ENCODE measurements around the gene HSPA8. TPM values are rescaled to one million over a fixed set of nuclear protein-coding genes. Genes with fewer than 3 reads are reported as not detected.

The HSPA8 gene
- total RNA-seq (1,000 to 10,000 TPM in 1 of 5 experiments, 100 to 1,000 TPM in 4; 763 to 2,366 (median 830) TPM), polyA plus RNA-seq (1,000 to 10,000 TPM; 1,206 to 1,808 TPM), total RNA-seq (3,019 reads per million, percentile 100 among the genes with 10 or more reads in this experiment)

DNA sequence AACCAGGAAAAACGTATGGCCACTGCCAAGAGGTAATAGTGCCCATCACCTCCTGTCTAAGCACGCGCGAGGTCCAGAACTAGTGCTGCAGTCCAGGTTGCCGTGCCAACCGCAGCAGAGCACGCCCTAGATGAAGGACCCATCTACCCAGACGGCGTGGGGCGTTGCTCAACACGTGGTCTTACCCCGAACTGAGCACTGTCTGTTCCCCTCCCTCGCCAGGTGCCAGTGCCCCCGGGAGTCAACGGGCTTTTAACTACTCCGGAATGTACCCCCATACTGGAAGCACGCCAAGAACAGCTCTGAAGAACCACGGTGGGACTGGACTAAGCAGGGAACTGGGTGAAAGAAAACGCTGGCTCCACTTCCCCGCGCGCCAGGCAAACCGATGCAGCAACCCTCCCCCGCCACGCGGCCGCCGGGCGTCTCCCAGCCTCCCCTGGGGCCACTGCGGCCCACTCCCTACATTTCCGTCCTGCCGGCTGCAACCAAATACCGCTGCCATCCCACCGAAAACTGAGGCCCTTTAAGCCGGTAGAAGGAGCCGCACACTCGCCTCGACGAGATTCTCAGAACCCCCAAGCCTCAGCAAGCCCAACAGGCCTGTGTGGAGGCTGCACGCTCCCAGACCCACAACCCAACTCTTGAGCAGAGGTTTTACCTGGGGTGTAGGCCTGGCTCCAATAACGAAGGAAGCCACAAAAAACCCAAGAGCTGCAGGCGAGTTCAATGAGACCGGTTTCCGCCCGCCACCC, at the start of gene HSPA8:
TSS of gene HSPA8 (minus strand) at position 734 of the 755 bp plus-strand sequence. CDS start 812 bp downstream, outside the sequence.
- DNase-seq (peak in 5 of 9 donors; percentile 33 to 60 (median 42)), ATAC-seq (no peak)
- H3K4me1 Mint-ChIP-seq = peaks cover 53 to 75% (median 63%) of the 10 kb centered on the region in 7 donors
- CTCF ChIA-PET = interaction anchor here (0.7 to 9.3 kb wide), 12 partner anchors 7 to 498 kb away, joined by 3 to 119 read pairs (median 4); no protein-coding TSS in a partner anchor
- H3K36me3 ChIP-seq (ENCODE audit: control insufficient read depth in 2 of 3, insufficient read depth in 3 of 3, low read length in 3 of 3) = peaks cover 44 to 52% (median 47%) of the 10 kb centered on the region in 3 experiments
- POLR2A ChIA-PET = interaction anchor here (0.8 to 24.1 kb wide), 22 partner anchors 8 to 1612 kb away, joined by 3 to 653 read pairs (median 5); no protein-coding TSS in a partner anchor
- peaks cover 50 to 62% of the 10 kb centered on the region in 2 donors for H3K4me1 ChIP-seq (ENCODE audit: control insufficient read depth in 2 of 2, insufficient read depth in 2 of 2, low read length in 2 of 2)
- H3K27ac ChIP-seq (ENCODE audit: low read depth, low read length) = peak within 1 kb of the TSS; percentile 96
- H3K27ac Mint-ChIP-seq = peak within 1 kb of the TSS; percentile 96 to 100 (median 99)
- peaks cover 24 to 60% (median 58%) of the 10 kb centered on the region in 5 donors for H3K36me3 Mint-ChIP-seq
- H3K27me3 Mint-ChIP-seq = peaks cover 0 to 7% (median 0%) of the 10 kb centered on the region in 5 donors
- H3K4me3 Mint-ChIP-seq = peak within 1 kb of the TSS; percentile 87 to 100 (median 99)
- no peaks in the 10 kb centered on the region for H3K9me3 ChIP-seq (ENCODE audit: control insufficient read depth in 2 of 3, low read length in 3 of 3)
- H3K9me3 Mint-ChIP-seq = peaks cover 0 to 16% (median 0%) of the 10 kb centered on the region in 11 donors
- H3K4me3 ChIP-seq (ENCODE audit: low read length) = peak within 1 kb of the TSS; percentile 91
- no peaks in the 10 kb centered on the region for H3K27me3 ChIP-seq (ENCODE audit: control insufficient read depth in 2 of 2, insufficient read depth in 2 of 2, low read length in 2 of 2)
- intact Hi-C loops (cut with micrococcal nuclease) = loop anchor here (1.0 to 10.0 kb wide), 17 partner anchors 7 to 1769 kb away; partner anchors contain the start of genes BSX (in 1 of the 2), GRAMD1B (in 1 of the 2), JHY (in 1 of the 2) and SC5D (in 1 of the 2)

DNA sequence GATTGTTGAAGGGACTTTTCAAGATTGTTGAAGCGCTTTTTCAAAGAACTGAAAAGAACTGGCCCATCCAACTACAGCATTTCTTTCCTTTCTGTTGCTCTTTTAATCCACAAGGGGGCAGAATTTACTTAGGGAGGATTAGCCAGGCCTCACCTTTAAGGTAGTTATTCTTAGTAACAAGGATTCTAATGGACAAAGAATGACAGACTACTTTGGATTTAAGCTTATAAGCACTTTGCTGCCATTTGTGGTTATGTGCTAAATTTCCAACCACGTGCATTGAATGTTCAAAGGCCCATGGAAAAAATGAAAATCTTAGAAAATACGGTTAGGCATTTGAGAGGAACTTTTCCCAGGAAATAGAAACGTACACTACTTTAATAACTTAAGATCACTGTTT, 49.5 kb upstream of the HSPA8 start:
- Histone ChIP-seq H3K27ac (ENCODE audit: low read depth, low read length) (no peak overlapping the region), H3K4me3 (ENCODE audit: low read length) (no peak overlapping the region), H3K9me3 (ENCODE audit: control insufficient read depth in 2 of 3, low read length in 3 of 3) (peaks cover 0 to 6% (median 0%) of the 10 kb centered on the region in 3 experiments), H3K27me3 (ENCODE audit: control insufficient read depth in 2 of 2, insufficient read depth in 2 of 2, low read length in 2 of 2) (no peaks in the 10 kb centered on the region), H3K36me3 (ENCODE audit: control insufficient read depth in 2 of 3, insufficient read depth in 3 of 3, low read length in 3 of 3) (no peaks in the 10 kb centered on the region), H3K4me1 (ENCODE audit: control insufficient read depth in 2 of 2, insufficient read depth in 2 of 2, low read length in 2 of 2) (no peaks in the 10 kb centered on the region)
- H3K27me3 Mint-ChIP-seq = peaks cover 0 to 36% (median 0%) of the 10 kb centered on the region in 5 donors
- H3K27ac Mint-ChIP-seq = no peak overlapping the region
- no peak overlapping the region for H3K4me3 Mint-ChIP-seq
- H3K36me3 Mint-ChIP-seq = no peaks in the 10 kb centered on the region
- POLR2A ChIA-PET = interaction anchor here (1.6 to 19.7 kb wide), 2 partner anchors 11 to 46 kb away, joined by 5 to 532 read pairs; partner anchors contain the start of gene HSPA8
- CTCF ChIA-PET = interaction anchor here (0.7 to 4.1 kb wide), 8 partner anchors 10 to 146 kb away, joined by 3 to 48 read pairs (median 4); partner anchors contain the start of gene HSPA8
- ATAC-seq = peak; percentile 63
- peak in 7 of 9 donors; percentile 21 to 58 (median 47) for DNase-seq
- H3K4me1 Mint-ChIP-seq = peaks cover 0 to 9% (median 6%) of the 10 kb centered on the region in 7 donors
- peaks cover 0 to 7% (median 0%) of the 10 kb centered on the region in 11 donors for H3K9me3 Mint-ChIP-seq
- intact Hi-C loops (cut with micrococcal nuclease) = loop anchor here (1.0 to 5.0 kb wide), 8 partner anchors 41 to 367 kb away; partner anchors contain the start of gene HSPA8 (in 1 of the 2)

DNA sequence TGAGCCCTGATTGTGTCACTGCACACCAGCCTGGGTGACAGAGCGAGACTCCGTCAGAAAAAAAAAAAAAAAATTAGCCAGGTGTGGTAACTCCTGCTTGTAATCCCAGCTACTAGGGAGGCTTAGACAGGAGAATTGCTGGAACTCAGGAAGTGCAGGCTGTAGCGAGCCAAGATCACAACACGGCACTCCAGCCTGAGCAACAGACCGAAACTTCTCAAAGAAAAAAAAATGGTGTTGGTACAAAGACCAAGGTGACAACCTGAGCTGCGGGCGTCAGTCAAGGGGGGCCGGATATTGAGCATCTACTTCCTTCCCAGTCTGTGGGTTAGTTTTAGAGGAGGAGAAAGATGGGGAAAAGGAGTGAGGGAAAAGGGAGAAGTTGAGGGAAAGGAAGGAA, 48.5 kb upstream of the HSPA8 start:
- Mint-ChIP-seq H3K27me3 (peaks cover 0 to 32% (median 0%) of the 10 kb centered on the region in 5 donors), H3K4me1 (peaks cover 0 to 11% (median 6%) of the 10 kb centered on the region in 7 donors), H3K9me3 (peaks cover 0 to 1% (median 0%) of the 10 kb centered on the region in 11 donors), H3K27ac (peak overlapping the region; percentile 9 to 80 (median 58)), H3K36me3 (no peaks in the 10 kb centered on the region), H3K4me3 (peak overlapping the region in 7 of 10 donors; percentile 4 to 47 (median 25))
- H3K27ac ChIP-seq (ENCODE audit: low read depth, low read length) = no peak overlapping the region
- peak overlapping the region; percentile 21 for H3K4me3 ChIP-seq (ENCODE audit: low read length)
- ChIA-PET CTCF (interaction anchor here (0.6 to 4.1 kb wide), 13 partner anchors 9 to 1489 kb away, joined by 3 to 48 read pairs (median 4); partner anchors contain the start of gene HSPA8), POLR2A (interaction anchor here (0.6 to 19.7 kb wide), 5 partner anchors 9 to 45 kb away, joined by 3 to 532 read pairs (median 5); partner anchors contain the start of gene HSPA8)
- H3K9me3 ChIP-seq (ENCODE audit: control insufficient read depth in 2 of 3, low read length in 3 of 3) = no peaks in the 10 kb centered on the region
- H3K36me3 ChIP-seq (ENCODE audit: control insufficient read depth in 2 of 3, insufficient read depth in 3 of 3, low read length in 3 of 3) = no peaks in the 10 kb centered on the region
- no peaks in the 10 kb centered on the region for H3K4me1 ChIP-seq (ENCODE audit: control insufficient read depth in 2 of 2, insufficient read depth in 2 of 2, low read length in 2 of 2)
- no peak for DNase-seq
- H3K27me3 ChIP-seq (ENCODE audit: control insufficient read depth in 2 of 2, insufficient read depth in 2 of 2, low read length in 2 of 2) = no peaks in the 10 kb centered on the region
- ATAC-seq = no peak
- intact Hi-C loops (cut with micrococcal nuclease) = loop anchor here (2.0 to 5.0 kb wide), 5 partner anchors 48 to 368 kb away; partner anchors contain the start of gene HSPA8 (in 1 of the 2)

DNA sequence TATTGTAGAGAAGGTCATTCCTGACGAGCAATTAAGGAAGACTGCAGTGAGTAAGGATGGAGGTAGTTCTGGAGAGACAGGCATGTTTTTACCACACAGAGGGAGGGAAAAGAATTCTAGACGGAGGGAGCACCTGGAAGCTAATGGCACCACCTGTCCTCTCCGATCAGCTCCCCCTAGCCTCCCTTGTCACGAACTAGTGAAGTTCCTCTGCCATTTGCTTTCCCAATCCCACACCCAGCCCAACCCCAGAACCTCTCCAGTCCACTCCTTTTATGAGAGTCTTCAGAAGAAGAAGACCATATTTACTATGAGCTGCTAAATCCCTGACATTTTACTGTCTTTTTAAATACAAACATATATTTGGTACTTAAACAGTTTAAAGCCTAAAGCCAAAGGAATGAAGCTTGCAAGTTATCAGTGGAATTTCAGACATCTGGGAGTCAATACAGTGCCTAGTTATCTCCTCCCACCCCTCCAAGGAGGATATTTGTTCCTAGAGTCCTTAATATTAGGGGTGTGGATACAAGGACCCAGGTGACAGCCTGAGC, 46.1 kb upstream of the HSPA8 start:
- Mint-ChIP-seq H3K4me1 (peaks cover 4 to 21% (median 16%) of the 10 kb centered on the region in 7 donors), H3K27me3 (peaks cover 0 to 14% (median 0%) of the 10 kb centered on the region in 5 donors), H3K9me3 (no peaks in the 10 kb centered on the region), H3K27ac (peak overlapping the region in 1 of 9 donors; percentile 1), H3K36me3 (peaks cover 0 to 3% (median 0%) of the 10 kb centered on the region in 5 donors), H3K4me3 (no peak overlapping the region)
- intact Hi-C loops (cut with micrococcal nuclease) = loop anchor here (10.0 kb wide), 2 partner anchors 297 to 447 kb away; no protein-coding TSS in a partner anchor
- Histone ChIP-seq H3K36me3 (ENCODE audit: control insufficient read depth in 2 of 3, insufficient read depth in 3 of 3, low read length in 3 of 3) (no peaks in the 10 kb centered on the region), H3K4me3 (ENCODE audit: low read length) (no peak overlapping the region), H3K9me3 (ENCODE audit: control insufficient read depth in 2 of 3, low read length in 3 of 3) (no peaks in the 10 kb centered on the region), H3K4me1 (ENCODE audit: control insufficient read depth in 2 of 2, insufficient read depth in 2 of 2, low read length in 2 of 2) (peaks cover 0 to 6% of the 10 kb centered on the region in 2 donors), H3K27ac (ENCODE audit: low read depth, low read length) (no peak overlapping the region), H3K27me3 (ENCODE audit: control insufficient read depth in 2 of 2, insufficient read depth in 2 of 2, low read length in 2 of 2) (no peaks in the 10 kb centered on the region)
- DNase-seq = no peak
- no peak for ATAC-seq
- ChIA-PET POLR2A (interaction anchor here (0.7 to 19.7 kb wide), 4 partner anchors 19 to 55 kb away, joined by 3 to 532 read pairs (median 5); partner anchors contain the start of gene HSPA8), CTCF (interaction anchor here (0.6 to 0.7 kb wide), 4 partner anchors 23 to 314 kb away, joined by 3 to 4 read pairs (median 3); no protein-coding TSS in a partner anchor)

DNA sequence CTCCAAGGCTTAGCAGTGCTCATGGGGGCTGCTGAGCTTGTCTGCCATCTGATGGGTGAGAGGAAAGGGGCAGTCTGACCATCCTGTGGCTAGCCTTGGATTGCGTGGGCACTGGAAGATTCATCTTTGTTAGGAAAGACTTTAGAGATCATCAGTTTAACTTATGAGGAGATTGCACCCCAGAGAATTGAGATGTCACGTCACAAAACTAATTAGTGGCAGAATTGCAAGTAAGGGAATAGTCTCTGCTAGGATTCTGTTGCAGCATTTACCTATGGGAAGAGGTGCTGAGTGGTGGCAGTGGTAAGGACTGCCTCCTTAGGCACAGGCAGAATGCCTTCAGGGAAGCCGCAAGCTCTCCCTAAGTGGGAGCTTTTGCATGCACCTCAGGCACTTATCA, 42.8 kb upstream of the HSPA8 start:
- CTCF ChIA-PET = interaction anchor here (1.0 to 6.7 kb wide), 5 partner anchors 31 to 145 kb away, joined by 3 to 119 read pairs (median 10); partner anchors contain the start of gene HSPA8
- Histone ChIP-seq H3K36me3 (ENCODE audit: control insufficient read depth in 2 of 3, insufficient read depth in 3 of 3, low read length in 3 of 3) (no peaks in the 10 kb centered on the region), H3K4me3 (ENCODE audit: low read length) (no peak overlapping the region), H3K9me3 (ENCODE audit: control insufficient read depth in 2 of 3, low read length in 3 of 3) (no peaks in the 10 kb centered on the region), H3K27me3 (ENCODE audit: control insufficient read depth in 2 of 2, insufficient read depth in 2 of 2, low read length in 2 of 2) (no peaks in the 10 kb centered on the region), H3K27ac (ENCODE audit: low read depth, low read length) (no peak overlapping the region), H3K4me1 (ENCODE audit: control insufficient read depth in 2 of 2, insufficient read depth in 2 of 2, low read length in 2 of 2) (peaks cover 0 to 15% of the 10 kb centered on the region in 2 donors)
- Mint-ChIP-seq H3K36me3 (peaks cover 0 to 3% (median 0%) of the 10 kb centered on the region in 5 donors), H3K4me3 (no peak overlapping the region), H3K4me1 (peaks cover 13 to 35% (median 31%) of the 10 kb centered on the region in 7 donors), H3K9me3 (no peaks in the 10 kb centered on the region), H3K27ac (peak overlapping the region in 1 of 9 donors; percentile 64), H3K27me3 (peaks cover 0 to 14% (median 0%) of the 10 kb centered on the region in 5 donors)
- no peak for DNase-seq
- ATAC-seq = no peak
- POLR2A ChIA-PET = interaction anchor here (0.8 to 19.7 kb wide), 5 partner anchors 13 to 142 kb away, joined by 3 to 532 read pairs (median 13); partner anchors contain the start of gene HSPA8
- intact Hi-C loops (cut with micrococcal nuclease) = loop anchor here (5.0 to 10.0 kb wide), 3 partner anchors 42 to 450 kb away; partner anchors contain the start of gene HSPA8 (in 1 of the 2)
